Thyroid gland (tissue), 4 donors: ENCODE data around the gene P3H3. TPM values are rescaled to one million over a fixed set of nuclear protein-coding genes. Genes with fewer than 3 reads are reported as not detected.

Experiments
- DNase-seq, 2 donors: peaks; one replicate each; pipeline ENCODE4 v3.0.0-alpha.2; 2019
- H3K27ac ChIP-seq, 3 donors: fragments of 200-600 bp; sonication (generic); 1 replicate in 2 of 3; 2 replicates in 1 of 3; pipeline ENCODE4 v1.5.1; 2016 to 2019; ENCODE audit warnings: mild to moderate bottlenecking in 1 of 3, moderate library complexity in 1 of 3
- H3K27me3 ChIP-seq: fragments of 200-600 bp; sonication (generic); one replicate; pipeline ENCODE4 v1.5.1; 2019
- H3K36me3 ChIP-seq, 2 donors: fragments of 200-600 bp; sonication (generic); one replicate each; pipeline ENCODE4 v1.5.1; 2016 to 2019
- H3K4me1 ChIP-seq, 2 donors: fragments of 200-600 bp; sonication (generic); one replicate each; pipeline ENCODE4 v1.5.1; 2017 to 2019
- H3K4me3 ChIP-seq, 3 donors: fragments of 200-600 bp; sonication (generic); replicated peaks in 1 of 3; 1 replicate in 2 of 3; 2 replicates in 1 of 3; pipeline ENCODE4 v1.5.1; 2016; ENCODE audit warnings: mild to moderate bottlenecking in 1 of 3
- H3K9me3 ChIP-seq: fragments of 200-600 bp; sonication (generic); one replicate; pipeline ENCODE4 v1.5.1; 2017
- CTCF ChIP-seq, 6 experiments: fragments of 200-600 bp in 3 of 6; fragments of 450-650 bp in 3 of 6; sonication (generic) in 3 of 6; IDR thresholded peaks; one replicate each; pipeline ENCODE4 v1.5.1; 2016 to 2019; ENCODE audit warnings: antibody characterized with exemption in 6 of 6, mild to moderate bottlenecking in 2 of 6, inconsistent platforms in 1 of 6, moderate library complexity in 1 of 6
- POLR2A ChIP-seq, 2 donors: fragments of 450-650 bp; IDR thresholded peaks; one replicate each; pipeline ENCODE4 v1.6.1; 2017; ENCODE audit warnings: antibody characterized with exemption in 2 of 2, mild to moderate bottlenecking in 2 of 2, moderate library complexity in 1 of 2
- WGBS, 2 donors: methylation state at CpG; one replicate each; pipeline ENCODE4 v1.1.5; 2017; 5-methylcytosine and 5-hydroxymethylcytosine counted together
- intact Hi-C: fragments of 100-400 bp; cut with DNase I; formaldehyde crosslinking; loops from one replicate; pipeline ENCODE4 v1.15.1; 2023
- total RNA-seq, 4 donors: library from RNA; depleted of rRNA; stranded (reverse); fragments of >200 nt; gene quantifications; one replicate each; pipeline ENCODE4 v1.2.3, GENCODE V29; 2016

P3H3 gene
- total RNA-seq, 4 donors from 2014 or later: 13.6 to 27.9 (median 20.3) TPM

- Histone ChIP-seq H3K36me3 (no peaks in the 10 kb centered on the region), H3K27ac (no peak overlapping the region), H3K9me3 (no peaks in the 10 kb centered on the region), H3K4me1 (no peaks in the 10 kb centered on the region), H3K4me3 (no peak overlapping the region), H3K27me3 (no peaks in the 10 kb centered on the region)
- no peak for DNase-seq
- intact Hi-C loops: no loop called here
- WGBS, 2 donors: 86 to 90% methylated on average over 1 of the region's 1 CpG
- TF ChIP-seq CTCF (IDR thresholded peaks at IDR 0.05): no peak
Observed at GRCh38 chr12:6807170-6807569, 21.0 kb upstream of the P3H3 start.

- Histone ChIP-seq H3K36me3 (no peaks in the 10 kb centered on the region), H3K9me3 (no peaks in the 10 kb centered on the region), H3K27ac (no peak overlapping the region), H3K4me1 (no peaks in the 10 kb centered on the region), H3K4me3 (no peak overlapping the region), H3K27me3 (no peaks in the 10 kb centered on the region)
- TF ChIP-seq POLR2A (IDR thresholded peaks at IDR 0.05) (no peak), CTCF (IDR thresholded peaks at IDR 0.05) (no peak)
- intact Hi-C loops: no loop called here
- 69 to 72% methylated on average over 10 of the region's 10 CpGs for WGBS, 2 donors
- DNase-seq: no peak
Observed at GRCh38 chr12:6809056-6809455, 19.2 kb upstream of the P3H3 start.

GRCh38 chr12:6810758-6811157 lies 17.4 kb upstream of the P3H3 start:
- no peaks in the 10 kb centered on the region for H3K4me1 ChIP-seq
- no peaks in the 10 kb centered on the region for H3K27me3 ChIP-seq
- intact Hi-C loops: no loop called here
- H3K27ac ChIP-seq: no peak overlapping the region
- H3K4me3 ChIP-seq: no peak overlapping the region
- 68 to 69% methylated on average over 1 of the region's 1 CpG for WGBS, 2 donors
- H3K9me3 ChIP-seq: no peaks in the 10 kb centered on the region
- H3K36me3 ChIP-seq: no peaks in the 10 kb centered on the region
- DNase-seq: no peak
- TF ChIP-seq CTCF (IDR thresholded peaks at IDR 0.05): no peak
- TF ChIP-seq POLR2A (IDR thresholded peaks at IDR 0.05): no peak

GRCh38 chr12:6813363-6813762 lies 14.8 kb upstream of the P3H3 start:
- H3K27me3 ChIP-seq: no peaks in the 10 kb centered on the region
- TF ChIP-seq CTCF (IDR thresholded peaks at IDR 0.05) (no peak), POLR2A (IDR thresholded peaks at IDR 0.05) (no peak)
- intact Hi-C loops: no loop called here
- no peak overlapping the region for H3K4me3 ChIP-seq
- 78 to 85% methylated on average over 4 of the region's 4 CpGs for WGBS, 2 donors
- H3K27ac ChIP-seq: no peak overlapping the region
- H3K36me3 ChIP-seq: no peaks in the 10 kb centered on the region
- no peaks in the 10 kb centered on the region for H3K4me1 ChIP-seq
- no peaks in the 10 kb centered on the region for H3K9me3 ChIP-seq
- no peak for DNase-seq

- Histone ChIP-seq H3K27me3 (no peaks in the 10 kb centered on the region), H3K4me1 (peaks cover 0 to 6% of the 10 kb centered on the region in 2 donors), H3K36me3 (no peaks in the 10 kb centered on the region), H3K9me3 (no peaks in the 10 kb centered on the region), H3K4me3 (no peak overlapping the region), H3K27ac (no peak overlapping the region)
- intact Hi-C loops: no loop called here
- TF ChIP-seq POLR2A (IDR thresholded peaks at IDR 0.05) (no peak), CTCF (IDR thresholded peaks at IDR 0.05) (no peak)
- DNase-seq: no peak
- 57 to 62% methylated on average over 3 of the region's 3 CpGs for WGBS, 2 donors
Observed at GRCh38 chr12:6816598-6816997, 11.6 kb upstream of the P3H3 start.
